ENCODE results near the gene LMNTD2. TPM values are rescaled to one million over a fixed set of nuclear protein-coding genes. Genes with fewer than 3 reads are reported as not detected.
A peak's percentile ranks its signal among the peaks of the same experiment; 100 is the strongest.

The LMNTD2 gene
- total and polyA plus RNA-seq, 2 of the 13 experiments (the other 11 are each of a cell fraction or from before 2014, with no cell fraction given), result 1.1 to 3.1 TPM

GRCh38 chr11:568306-569157 lies 8.0 kb upstream of the LMNTD2 start (continued):
- no peak for TF ChIP-seq STAT6 (CRISPR knock-in tag; IDR thresholded peaks at IDR 0.05; ENCODE audit: borderline replicate concordance)
- peak; percentile 27; the same call in 1 of the 2 replicates for TF ChIP-seq ZNF263 (CRISPR knock-in tag; IDR thresholded peaks at IDR 0.05)
- no peak for TF ChIP-seq TOPORS (CRISPR knock-in tag; IDR thresholded peaks at IDR 0.05)
- TF ChIP-seq ZBTB8A (CRISPR knock-in tag; IDR thresholded peaks at IDR 0.05; ENCODE audit: borderline replicate concordance, low read depth), result no peak
- TF ChIP-seq HBP1 (CRISPR knock-in tag; IDR thresholded peaks at IDR 0.05; ENCODE audit: low read depth), result no peak
- TF ChIP-seq ZNF558 (CRISPR knock-in tag; IDR thresholded peaks at IDR 0.05; ENCODE audit: borderline replicate concordance), result no peak
- no peak for TF ChIP-seq KAT8 (CRISPR knock-in tag; IDR thresholded peaks at IDR 0.05)
- no peak for TF ChIP-seq ZNF83 (CRISPR knock-in tag; IDR thresholded peaks at IDR 0.05; ENCODE audit: borderline replicate concordance)
- TF ChIP-seq LCORL (IDR thresholded peaks at IDR 0.05), result no peak
- TF ChIP-seq LCORL (CRISPR knock-in tag; IDR thresholded peaks at IDR 0.05), result no peak
- TF ChIP-seq HOXA5 (CRISPR knock-in tag; IDR thresholded peaks at IDR 0.05), result no peak
- no peak for TF ChIP-seq KMT2B (CRISPR knock-in tag; IDR thresholded peaks at IDR 0.05)
- no peak for TF ChIP-seq RBM22 (optimal IDR thresholded peaks at IDR 0.05; ENCODE audit: low read length)
- no peak for TF ChIP-seq CENPBD1 (CRISPR knock-in tag; IDR thresholded peaks at IDR 0.05; ENCODE audit: borderline replicate concordance, low read depth)
- TF ChIP-seq ASH2L (IDR thresholded peaks at IDR 0.05; ENCODE audit: insufficient read length, low read depth, low read length), result no peak
- no peak for TF ChIP-seq ZNF660 (CRISPR knock-in tag; IDR thresholded peaks at IDR 0.05; ENCODE audit: borderline replicate concordance, low read depth)
- no peak for TF ChIP-seq PAXIP1 (CRISPR knock-in tag; conservative IDR thresholded peaks at IDR 0.05)
- no peak for TF ChIP-seq MBD4 (IDR thresholded peaks at IDR 0.05; ENCODE audit: borderline replicate concordance, low read length)
- TF ChIP-seq KLF12 (CRISPR knock-in tag; IDR thresholded peaks at IDR 0.05; ENCODE audit: borderline replicate concordance), result peak; percentile 82; the same call in 1 of the 2 replicates
- TF ChIP-seq HOXA3 (CRISPR knock-in tag; IDR thresholded peaks at IDR 0.05), result peak; percentile 80
- no peak for TF ChIP-seq RFXANK (CRISPR knock-in tag; IDR thresholded peaks at IDR 0.05)
- TF ChIP-seq ZBTB7A (CRISPR knock-in tag; IDR thresholded peaks at IDR 0.05), result no peak

Measured in HepG2 (cell line).